SKM-1 (cell line): ENCODE results near the gene RNU5B-1.

ENCODE experiments used
- DNase-seq: peaks from one replicate; lab custom pipeline; 2025; ENCODE audit not compliant: unreplicated experiment; lab: John Stamatoyannopoulos, UW

The RNU5B-1 gene

DNA sequence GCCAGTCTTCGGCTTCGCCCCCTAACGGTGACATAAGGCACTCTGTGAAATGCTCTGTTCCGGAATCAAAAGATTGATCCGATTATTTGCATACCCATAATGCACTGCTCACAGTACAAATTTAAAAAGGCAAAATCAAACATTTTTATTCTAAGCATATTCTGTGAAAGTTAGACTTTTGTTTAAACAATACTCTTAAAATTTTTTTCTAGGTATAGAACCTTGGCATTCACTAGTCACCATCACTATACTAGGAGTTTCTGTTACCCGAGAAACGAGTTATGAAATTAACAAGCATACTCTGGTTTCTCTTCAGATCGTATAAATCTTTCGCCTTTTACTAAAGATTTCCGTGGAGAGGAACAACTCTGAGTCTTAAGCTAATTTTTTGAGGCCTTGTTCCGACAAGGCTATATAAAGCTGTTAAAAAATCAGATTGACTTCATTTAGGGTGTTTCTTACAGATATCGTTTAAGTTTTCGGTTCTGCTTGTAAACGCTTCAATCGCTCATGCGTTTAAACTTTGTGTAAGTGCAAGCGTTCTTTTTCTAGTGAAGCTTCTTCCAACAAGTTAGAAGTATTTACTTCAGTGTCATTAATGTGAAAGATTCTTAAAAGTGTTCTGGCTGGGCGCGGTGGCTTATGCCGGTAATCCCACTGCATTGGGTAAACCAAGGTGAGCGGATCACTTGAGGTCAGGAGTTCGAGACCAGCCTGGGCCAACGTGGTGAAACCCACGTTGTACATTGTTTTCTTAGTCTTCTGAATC lies at the start of gene RNU5B-1:
RNU5B-1 (plus strand) TSS at position 297 of the 769 bp plus-strand sequence.
- DNase-seq: peak; percentile 86

DNA sequence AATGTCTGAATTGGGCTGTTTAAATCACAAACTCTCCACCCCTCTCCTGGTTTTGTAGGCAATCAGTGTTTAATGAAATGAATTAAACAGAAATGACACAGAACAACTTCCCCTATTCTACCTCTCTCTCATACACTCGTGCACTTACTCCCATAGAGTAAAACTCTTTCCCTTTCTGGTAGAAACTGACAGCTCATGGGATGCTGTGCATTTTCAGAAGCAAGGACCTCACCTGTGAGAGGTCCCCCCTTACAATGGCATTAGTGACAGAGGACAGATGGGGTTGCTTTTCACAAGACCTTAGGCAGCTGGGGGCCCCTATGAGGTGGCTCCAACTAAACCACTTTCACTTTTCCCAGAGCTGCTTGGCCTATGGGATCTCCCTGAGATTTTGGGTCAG lies 49.7 kb upstream of the RNU5B-1 start:
- no peak for DNase-seq

- no peak for DNase-seq
Measured at GRCh38 chr15:65255486-65256140, 48.9 kb upstream of the RNU5B-1 start.

DNA sequence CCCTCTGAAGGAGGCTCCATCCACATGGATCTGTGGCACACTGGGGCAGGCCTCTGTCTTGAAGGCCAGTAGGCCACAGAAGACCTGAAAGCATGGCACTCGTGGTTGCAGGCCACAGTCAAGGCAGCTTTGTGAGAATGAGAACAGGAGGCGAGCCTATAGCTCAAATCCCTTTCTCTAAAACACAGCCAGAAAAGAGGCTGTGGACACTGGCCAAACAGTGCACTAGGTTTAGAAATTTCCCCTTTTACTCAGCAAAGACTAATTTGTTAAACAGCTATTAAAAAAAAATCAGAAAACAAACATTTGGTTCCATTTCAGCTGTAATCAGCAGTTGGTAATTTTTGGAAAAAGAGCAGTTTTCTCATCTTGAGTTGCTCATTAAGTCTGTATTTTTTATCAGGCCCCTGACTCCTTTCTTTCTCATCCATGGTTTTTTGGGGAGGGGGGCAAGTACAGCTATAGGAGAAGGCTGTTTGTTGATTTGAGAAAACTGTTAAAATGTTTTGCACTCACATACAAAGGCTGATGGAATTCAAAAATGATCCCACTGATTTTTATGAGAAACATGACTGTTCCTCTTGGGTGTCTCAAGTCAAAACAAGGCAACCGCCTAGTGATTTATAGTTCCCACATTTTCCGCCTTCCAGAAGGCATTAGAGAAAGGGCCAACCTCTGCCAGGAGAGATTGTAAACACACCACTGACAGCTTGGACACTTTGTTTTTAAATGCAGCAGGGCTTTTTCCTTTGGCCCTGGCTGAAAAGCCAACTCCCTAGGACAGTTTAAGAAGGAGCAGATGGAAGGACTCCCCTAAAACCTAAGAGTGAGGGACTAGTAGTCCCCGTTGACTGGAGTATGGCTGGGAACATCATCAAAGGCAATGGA lies 45.9 kb upstream of the RNU5B-1 start:
- DNase-seq: no peak

DNA sequence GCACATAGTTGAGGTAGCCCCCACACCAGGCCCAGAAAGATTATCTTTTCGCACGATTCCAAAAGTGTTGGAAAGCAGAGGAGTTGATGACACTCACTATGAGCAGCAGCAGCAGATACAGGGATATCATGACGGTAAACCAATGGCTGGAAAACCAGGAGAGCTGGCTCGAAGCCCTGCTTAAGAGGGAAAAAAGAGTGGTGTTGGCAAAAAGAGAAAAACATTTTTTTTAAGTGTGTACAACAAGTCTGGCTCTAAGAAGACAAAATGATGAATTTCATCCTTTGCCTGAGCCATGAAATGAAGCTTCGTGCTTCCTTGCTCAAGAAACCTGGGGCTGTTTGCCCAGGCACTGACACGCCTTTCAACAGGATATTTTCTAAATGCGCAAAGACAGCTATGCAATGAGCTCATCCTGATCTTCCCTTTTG lies 45.1 kb upstream of the RNU5B-1 start:
- DNase-seq: no peak

DNA sequence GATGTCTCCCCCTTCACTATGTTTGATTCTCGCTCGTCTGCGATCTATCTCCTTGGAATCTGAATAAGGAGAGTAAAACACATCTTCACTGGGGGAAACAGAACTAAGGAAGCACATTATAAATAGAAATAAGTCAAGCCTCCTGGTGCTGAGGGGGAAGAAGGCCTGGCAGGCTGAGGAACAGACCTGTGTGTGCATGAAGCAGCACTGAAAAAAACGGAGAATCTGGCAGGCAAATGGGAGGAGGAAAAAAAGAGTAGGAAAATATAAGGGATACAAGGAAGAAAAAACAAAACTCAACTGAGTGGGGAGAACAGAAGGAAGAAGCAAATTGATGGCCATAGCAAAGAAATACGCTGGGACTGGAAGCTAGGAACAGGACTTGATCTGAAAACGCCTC lies 43.5 kb upstream of the RNU5B-1 start:
- no peak for DNase-seq

GRCh38 chr15:65263313-65263712 lies 41.2 kb upstream of the RNU5B-1 start:
- no peak for DNase-seq

GRCh38 chr15:65264863-65265430 lies 39.5 kb upstream of the RNU5B-1 start:
- no peak for DNase-seq

GRCh38 chr15:65266469-65266868 lies 38.0 kb upstream of the RNU5B-1 start:
- no peak for DNase-seq

GRCh38 chr15:65268411-65268810 lies 36.1 kb upstream of the RNU5B-1 start:
- DNase-seq: no peak

DNA sequence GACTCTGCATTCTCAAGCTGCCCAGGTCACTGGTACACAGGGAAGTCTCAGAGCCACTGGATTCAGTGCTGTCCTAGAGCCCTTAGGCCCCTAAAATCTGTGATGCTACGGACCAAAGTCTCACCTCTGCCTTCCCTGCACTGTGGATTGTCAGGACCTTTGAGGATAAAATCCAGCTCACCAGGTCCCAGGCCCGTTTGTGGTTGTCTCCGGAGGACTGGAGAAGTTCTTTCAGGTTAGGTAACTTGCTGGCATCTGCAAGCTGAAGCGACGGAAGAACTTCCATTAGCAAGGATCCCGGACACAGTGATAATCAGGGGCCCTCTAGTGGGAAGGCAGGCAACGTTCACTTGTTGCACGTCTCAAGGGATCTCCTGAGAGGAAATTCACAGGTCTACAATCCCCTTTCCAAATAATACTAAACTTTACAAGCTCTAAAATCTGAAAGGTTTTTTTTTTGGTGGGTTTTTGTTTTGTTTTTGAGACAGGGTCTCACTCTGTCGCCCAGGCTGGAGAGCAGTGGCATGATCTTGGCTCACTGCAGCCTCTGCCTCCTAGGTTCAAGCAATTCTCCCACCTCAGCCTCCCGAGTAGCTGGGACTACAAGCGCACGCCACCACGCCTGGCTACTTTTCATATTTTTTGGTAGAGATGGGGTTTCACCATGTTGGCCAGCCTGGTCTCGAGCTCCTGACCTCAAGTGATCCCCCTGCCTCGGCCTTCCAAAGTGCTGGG lies 33.5 kb upstream of the RNU5B-1 start:
- peak; percentile 28 for DNase-seq

GRCh38 chr15:65275104-65275727 lies 29.3 kb upstream of the RNU5B-1 start:
- DNase-seq: no peak

DNA sequence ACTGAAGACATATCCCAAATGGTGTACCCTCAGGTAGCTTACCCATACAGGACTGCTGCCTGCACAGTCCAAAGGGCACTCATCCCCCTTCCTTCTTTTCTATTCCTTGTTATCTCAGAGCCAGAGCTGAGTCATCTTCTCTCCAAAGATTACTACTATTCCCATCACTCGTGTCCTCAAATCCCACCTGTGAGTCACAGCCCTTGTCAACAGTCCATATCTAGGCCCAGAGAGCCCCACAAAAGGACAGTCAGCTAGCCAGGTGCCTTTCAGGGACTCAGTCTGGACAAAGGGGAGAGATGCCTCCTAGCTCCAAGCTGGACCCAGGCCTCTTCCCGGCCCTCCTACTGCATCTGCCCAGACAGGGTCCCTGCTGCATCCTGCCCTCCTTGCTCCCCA lies 28.8 kb upstream of the RNU5B-1 start:
- no peak for DNase-seq

GRCh38 chr15:65277015-65277414 lies 27.5 kb upstream of the RNU5B-1 start:
- no peak for DNase-seq

DNA sequence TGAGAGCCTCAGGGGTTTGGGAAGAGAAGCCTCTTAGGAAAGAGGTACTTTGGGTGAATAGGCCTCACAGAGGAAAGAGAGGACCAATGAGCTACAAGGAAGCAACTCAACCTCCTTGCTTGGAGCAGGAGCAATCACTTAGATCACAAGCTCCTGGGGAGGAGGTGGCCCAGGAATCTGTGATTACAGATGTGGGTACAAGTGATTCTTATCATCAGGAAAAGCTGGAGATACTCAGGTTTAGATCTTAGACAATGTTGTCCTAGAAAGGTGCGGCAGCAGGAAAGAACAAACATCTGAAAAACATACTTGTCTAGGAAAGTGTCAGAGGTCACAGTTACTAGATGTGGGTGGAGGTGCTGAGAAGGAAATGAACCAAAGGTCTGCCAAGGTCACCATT lies 26.0 kb upstream of the RNU5B-1 start:
- no peak for DNase-seq

DNA sequence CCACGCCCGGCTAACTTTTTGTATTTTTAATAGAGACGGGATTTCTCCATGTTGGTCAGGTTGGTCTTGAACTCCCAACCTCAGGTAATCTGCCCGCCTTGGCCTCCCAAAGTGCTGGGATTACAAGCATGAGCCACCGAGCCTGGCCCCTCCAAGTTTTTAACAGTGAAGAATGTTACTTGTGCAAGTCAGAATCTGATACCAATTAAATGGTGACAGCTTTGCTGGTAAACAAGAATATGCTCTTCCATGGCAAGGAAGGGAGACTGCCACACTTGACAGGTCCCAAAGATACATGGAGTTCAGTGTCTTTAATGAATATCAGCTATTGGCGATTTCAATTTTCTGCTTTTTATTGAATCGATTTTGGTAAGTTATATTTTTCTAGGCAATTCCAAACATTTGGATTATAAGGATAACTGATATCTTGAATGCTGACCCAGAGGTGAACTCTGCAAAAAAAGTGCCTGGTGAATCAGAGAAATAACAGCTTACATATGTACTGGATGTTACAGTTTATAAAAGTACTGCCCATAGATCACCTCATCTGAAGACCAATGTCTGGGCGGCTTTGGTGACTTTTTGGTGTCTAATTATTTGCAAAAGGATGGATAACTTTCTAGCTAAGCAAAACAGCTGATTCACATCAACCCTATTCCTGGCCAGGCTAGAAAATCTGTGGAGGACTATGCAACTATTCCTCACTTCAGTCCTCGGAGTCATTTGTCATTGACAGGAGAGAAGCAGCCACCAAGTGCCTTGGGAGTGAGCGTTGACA lies 19.0 kb upstream of the RNU5B-1 start:
- DNase-seq: no peak

GRCh38 chr15:65286069-65286703 lies 18.3 kb upstream of the RNU5B-1 start:
- DNase-seq: no peak

GRCh38 chr15:65286704-65287519 lies 17.6 kb upstream of the RNU5B-1 start, which contains the start of gene PARP16:
Gene PARP16 (minus strand): TSS chr15:65286883. CDS start chr15:65286426, 457 bp downstream.
- peak; percentile 81 for DNase-seq
